Endothelial cell of umbilical vein (primary cell): ENCODE measurements around the gene CDC25A. TPM values are rescaled to one million over a fixed set of nuclear protein-coding genes. Genes with fewer than 3 reads are reported as not detected.

Source experiments
- BruUV-seq: library from RNA; stranded (reverse); fragments of 400-500 nt; replicated peaks from 2 replicates; lab custom pipeline; 2021; lab: Mats Ljungman, UMichigan
- CTCF ChIA-PET: fragments of 300-600, 350-600 bp; sonication (Branson Sonifier 250); formaldehyde crosslinking; loops from one replicate; lab custom pipeline; 2021; ENCODE audit warnings: antibody characterized with exemption, inconsistent platforms; lab: Charles Lee
- POLR2A ChIA-PET: fragments of 300-600, 350-600 bp; sonication (Branson Sonifier 250); formaldehyde crosslinking; loops from one replicate; lab custom pipeline; 2021; ENCODE audit warnings: antibody characterized with exemption, inconsistent platforms; lab: Charles Lee
- DNase-seq: peaks from one replicate; pipeline ENCODE4 v3.0.0-alpha.2; 2011; ENCODE audit warnings: low read depth, low spot score
- FAIRE-seq: peaks from 2 replicates; lab custom pipeline; 2011; peaks lifted over from hg19 to GRCh38; lab: Jason Lieb, UNC
- H2AFZ ChIP-seq: 2 replicates; pipeline ENCODE4 v1.6.0; 2012; ENCODE audit warnings: low read depth, low read length, control low read depth, inconsistent platforms
- H3K27ac ChIP-seq: 2 replicates; pipeline ENCODE4 v1.5.1; 2011; ENCODE audit warnings: low read depth, mild to moderate bottlenecking, control low read depth, low read length, moderate library complexity; ENCODE audit not compliant: insufficient read depth
- H3K27me3 ChIP-seq, 2 experiments: 2 replicates each; pipeline versions ENCODE4 v1.6.0 to v1.6.1; 2011; ENCODE audit warnings: low read length in 2 of 2, mixed read lengths in 1 of 2; ENCODE audit not compliant: control insufficient read depth in 2 of 2, insufficient read depth in 2 of 2
- H3K36me3 ChIP-seq, 2 experiments: 2 replicates in 1 of 2; 3 replicates in 1 of 2; pipeline ENCODE4 v1.5.1; 2011; ENCODE audit warnings: low read length in 2 of 2, mild to moderate bottlenecking in 1 of 2, moderate library complexity in 1 of 2; ENCODE audit not compliant: control insufficient read depth in 2 of 2, insufficient read depth in 2 of 2; ENCODE audit errors: extremely low read depth in 1 of 2
- H3K4me1 ChIP-seq: 3 replicates; pipeline ENCODE4 v1.5.1; 2011; ENCODE audit warnings: mild to moderate bottlenecking, low read length; ENCODE audit not compliant: control insufficient read depth, insufficient read depth; ENCODE audit errors: extremely low read depth
- H3K4me2 ChIP-seq: 2 replicates; pipeline ENCODE4 v1.6.1; 2011; ENCODE audit warnings: low read length, control low read depth, mixed read lengths; ENCODE audit not compliant: insufficient read depth
- H3K4me3 ChIP-seq, 3 experiments: fragments of 200-600 bp in 1 of 3; sonication (generic), shearing (Covaris generic) in 1 of 3; replicated peaks in 1 of 3; 2 replicates each; pipeline ENCODE4 v1.5.1; 2011 to 2016; ENCODE audit warnings: control low read depth in 3 of 3, low read length in 3 of 3, mild to moderate bottlenecking in 2 of 3, inconsistent platforms in 1 of 3, low read depth in 1 of 3, moderate library complexity in 1 of 3; ENCODE audit not compliant: insufficient read depth in 1 of 3
- H3K79me2 ChIP-seq: 2 replicates; pipeline ENCODE4 v1.6.0; 2012; ENCODE audit warnings: low read length, inconsistent platforms; ENCODE audit not compliant: control insufficient read depth, insufficient read depth
- H3K9ac ChIP-seq: replicated peaks from 2 replicates; pipeline ENCODE3; 2011; ENCODE audit warnings: low read length, control low read depth; ENCODE audit not compliant: insufficient read depth; ENCODE audit errors: extremely low read depth
- H3K9me1 ChIP-seq: replicated peaks from 3 replicates; pipeline ENCODE4 v1.6.0; 2011; ENCODE audit warnings: mild to moderate bottlenecking, low read length; ENCODE audit not compliant: control insufficient read depth, insufficient read depth; ENCODE audit errors: extremely low read depth
- H3K9me3 ChIP-seq: replicated peaks from 2 replicates; pipeline ENCODE4 v1.5.1; 2012; ENCODE audit warnings: low read length, inconsistent platforms; ENCODE audit not compliant: control insufficient read depth, insufficient read depth
- H4K20me1 ChIP-seq: replicated peaks from 2 replicates; pipeline ENCODE3; 2011; ENCODE audit warnings: mild to moderate bottlenecking, low read length; ENCODE audit not compliant: control insufficient read depth, insufficient read depth; ENCODE audit errors: extremely low read depth
- CTCF ChIP-seq, 2 donors: IDR thresholded peaks; 1 replicate in 1 of 2; 2 replicates in 1 of 2; pipeline ENCODE4 v1.5.1; 2011; ENCODE audit warnings: low read length in 2 of 2, mild to moderate bottlenecking in 2 of 2, moderate library complexity in 2 of 2, control low read depth in 1 of 2, inconsistent platforms in 1 of 2, low read depth in 1 of 2; ENCODE audit not compliant: insufficient read depth in 1 of 2; ENCODE audit errors: extremely low read depth in 1 of 2
- EZH2 ChIP-seq: IDR thresholded peaks from 2 replicates; pipeline ENCODE4 v1.6.1; 2012; ENCODE audit warnings: borderline replicate concordance, low read depth, mild to moderate bottlenecking, moderate library complexity, low read length, inconsistent platforms; ENCODE audit not compliant: severe bottlenecking
- FOS ChIP-seq: IDR thresholded peaks from 2 replicates; pipeline ENCODE4 v1.6.1; 2011; ENCODE audit warnings: mild to moderate bottlenecking, low read length, moderate library complexity, borderline replicate concordance; ENCODE audit not compliant: insufficient read depth
- GATA2 ChIP-seq: IDR thresholded peaks from 2 replicates; pipeline ENCODE4 v1.7.0; 2011; ENCODE audit warnings: low read depth, mild to moderate bottlenecking, moderate library complexity, mixed read lengths, low read length; ENCODE audit not compliant: insufficient read length, insufficient read depth
- JUN ChIP-seq: IDR thresholded peaks from 2 replicates; pipeline ENCODE4 v1.6.1; 2011; ENCODE audit warnings: borderline replicate concordance, low read depth; ENCODE audit not compliant: insufficient read length, insufficient read depth
- MYC ChIP-seq: IDR thresholded peaks from one replicate; pipeline ENCODE4 v1.6.1; 2011; ENCODE audit warnings: mild to moderate bottlenecking, low read depth, low read length
- POLR2A ChIP-seq: IDR thresholded peaks from 2 replicates; pipeline ENCODE4 v1.6.1; 2012; ENCODE audit warnings: low read depth, mild to moderate bottlenecking, control low read depth, low read length
- POLR2AphosphoS5 ChIP-seq: IDR thresholded peaks from 2 replicates; pipeline ENCODE4 v1.6.1; 2012; ENCODE audit warnings: low read depth, mild to moderate bottlenecking, control low read depth, low read length, moderate library complexity; ENCODE audit not compliant: insufficient read depth
- dilution Hi-C: fragments of 300-500 bp; cut with MboI; formaldehyde crosslinking; loops from one replicate; pipeline ENCODE4 v1.15.0; 2019; ENCODE audit warnings: low sequenced_read_pairs; ENCODE audit not compliant: extremely low pct_ligation_motif_present
- intact Hi-C: fragments of 100-400 bp; cut with micrococcal nuclease; formaldehyde crosslinking; loops from one replicate; pipeline ENCODE4 v1.10.0; 2022
- polyA plus RNA-seq, 4 experiments: library from polyadenylated mRNA; depleted of rRNA in 3 of 4; stranded (reverse) in 3 of 4; unstranded in 1 of 4; fragments of >200 nt; gene quantifications; 2 replicates each; pipeline versions ENCODE4 v1.2.1 to v1.2.3, GENCODE V29; 2011 to 2012; ENCODE audit warnings: missing spikeins in 1 of 4
- total RNA-seq: library from RNA; stranded (reverse); gene quantifications from 2 replicates; pipeline ENCODE4 v1.2.3, GENCODE V29; 2021
- TF ChIP-seq, protein P1 (sequence below): IDR thresholded peaks from 2 replicates; pipeline ENCODE4 v1.6.1; 2011; ENCODE audit not compliant: insufficient read depth, insufficient read length

CDC25A gene
- total and polyA plus RNA-seq, 2 donors (not counting 3 experiments of a cell fraction or from before 2014, with no cell fraction given): 5.5 to 18.4 TPM

DNA sequence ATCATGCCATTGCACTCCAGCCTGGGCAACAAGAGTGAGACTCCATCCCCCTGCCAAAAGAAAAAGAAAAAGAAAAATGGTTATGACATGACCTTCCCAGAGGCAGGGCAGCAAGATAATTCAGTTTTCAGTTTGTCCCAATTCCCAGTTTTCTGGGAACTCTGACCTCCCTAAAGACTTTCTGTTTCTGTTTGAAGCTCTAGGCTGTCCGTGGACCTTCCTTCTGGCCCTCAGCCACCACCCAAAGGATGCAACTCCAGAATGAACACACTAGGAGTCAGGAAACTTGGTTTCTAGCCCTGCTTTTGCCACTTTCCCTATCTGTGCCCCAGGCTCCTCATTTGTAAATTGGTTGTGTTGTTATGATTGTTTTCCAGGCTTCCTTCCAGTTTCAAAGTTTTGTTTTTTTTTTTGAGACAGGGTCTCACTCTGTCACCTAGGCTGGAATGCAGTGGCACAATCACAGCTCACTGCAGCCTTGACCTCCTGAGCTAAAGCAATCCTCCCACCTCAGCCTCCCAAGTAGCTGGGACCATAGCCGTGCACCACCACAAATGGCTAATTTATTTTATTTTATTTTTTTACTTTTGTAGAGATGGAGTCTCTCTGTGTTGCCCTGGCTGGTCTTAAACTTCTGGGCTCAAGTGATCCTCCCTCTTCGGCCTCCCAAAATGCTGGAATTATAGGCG, 68.6 kb downstream of the CDC25A start:
- H4K20me1 ChIP-seq: no peaks in the 10 kb centered on the region
- CTCF ChIA-PET: no interaction called here
- BruUV-seq: no TSS peak
- no peak for FAIRE-seq
- intact Hi-C loops (no loop called here), dilution Hi-C loops (no loop called here)
- TF ChIP-seq GATA2: no peak
- TF ChIP-seq, protein P1, sequence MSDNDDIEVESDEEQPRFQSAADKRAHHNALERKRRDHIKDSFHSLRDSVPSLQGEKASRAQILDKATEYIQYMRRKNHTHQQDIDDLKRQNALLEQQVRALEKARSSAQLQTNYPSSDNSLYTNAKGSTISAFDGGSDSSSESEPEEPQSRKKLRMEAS: no peak
- no peak for TF ChIP-seq FOS
- TF ChIP-seq CTCF (IDR thresholded peaks at IDR 0.05; ENCODE audit: extremely low read depth in 1 of 2, insufficient read depth in 1 of 2, low read depth in 1 of 2, low read length in 2 of 2): no peak
- no peak for TF ChIP-seq JUN
- TF ChIP-seq MYC: no peak
- TF ChIP-seq POLR2AphosphoS5: no peak
- no peak for TF ChIP-seq EZH2
- no peak for TF ChIP-seq POLR2A
- H3K27me3 ChIP-seq: no peaks in the 10 kb centered on the region
- no peak overlapping the region for H3K27ac ChIP-seq
- POLR2A ChIA-PET: no interaction called here
- no peak overlapping the region for H3K4me2 ChIP-seq
- H3K4me1 ChIP-seq: no peaks in the 10 kb centered on the region
- no peaks in the 10 kb centered on the region for H3K36me3 ChIP-seq
- H3K4me3 ChIP-seq: no peak overlapping the region
- no peaks in the 10 kb centered on the region for H3K9me1 ChIP-seq
- H3K9me3 ChIP-seq: no peaks in the 10 kb centered on the region
- no peak overlapping the region for H2AFZ ChIP-seq
- H3K9ac ChIP-seq: no peak overlapping the region
- no peak for DNase-seq
- no peaks in the 10 kb centered on the region for H3K79me2 ChIP-seq
